ENCODE data around the gene ST6GALNAC1. TPM values are rescaled to one million over a fixed set of nuclear protein-coding genes. Genes with fewer than 3 reads are reported as not detected.

Gene ST6GALNAC1
- total RNA-seq (1 to 10 TPM in 2 of 4 donors, under 1 TPM in 2; 0.42 to 3.6 (median 0.88) TPM), polyA plus RNA-seq (under 1 TPM; 0.38 to 0.58 (median 0.53) TPM)
- long read RNA-seq, donor 1, partial matches to known transcripts = 0 of 1 reads
- long read RNA-seq, donor 1, other reads (novel, unspliced or antisense) = 1 of 1 reads
- long read RNA-seq, donor 2 = 0 reads

- intact Hi-C loops (cut with DNase I) = no loop called here
- Histone ChIP-seq H3K27ac (no peak within 1 kb of the TSS), H3K27me3 (ENCODE audit: insufficient read depth in 3 of 3, low read length in 2 of 3) (peaks cover 0 to 2% (median 0%) of the 10 kb centered on the region in 3 donors), H3K4me1 (no peaks in the 10 kb centered on the region), H3K36me3 (ENCODE audit: insufficient read depth in 1 of 2, low read depth in 1 of 2) (no peaks in the 10 kb centered on the region), H3K4me3 (no peak within 1 kb of the TSS), H3K9me3 (no peaks in the 10 kb centered on the region)
- 68 to 80% (median 76%) methylated on average over 7 of the region's 7 CpGs for WGBS, 3 donors
- ATAC-seq (no peak), DNase-seq (no peak)
- TF ChIP-seq, protein P1, sequence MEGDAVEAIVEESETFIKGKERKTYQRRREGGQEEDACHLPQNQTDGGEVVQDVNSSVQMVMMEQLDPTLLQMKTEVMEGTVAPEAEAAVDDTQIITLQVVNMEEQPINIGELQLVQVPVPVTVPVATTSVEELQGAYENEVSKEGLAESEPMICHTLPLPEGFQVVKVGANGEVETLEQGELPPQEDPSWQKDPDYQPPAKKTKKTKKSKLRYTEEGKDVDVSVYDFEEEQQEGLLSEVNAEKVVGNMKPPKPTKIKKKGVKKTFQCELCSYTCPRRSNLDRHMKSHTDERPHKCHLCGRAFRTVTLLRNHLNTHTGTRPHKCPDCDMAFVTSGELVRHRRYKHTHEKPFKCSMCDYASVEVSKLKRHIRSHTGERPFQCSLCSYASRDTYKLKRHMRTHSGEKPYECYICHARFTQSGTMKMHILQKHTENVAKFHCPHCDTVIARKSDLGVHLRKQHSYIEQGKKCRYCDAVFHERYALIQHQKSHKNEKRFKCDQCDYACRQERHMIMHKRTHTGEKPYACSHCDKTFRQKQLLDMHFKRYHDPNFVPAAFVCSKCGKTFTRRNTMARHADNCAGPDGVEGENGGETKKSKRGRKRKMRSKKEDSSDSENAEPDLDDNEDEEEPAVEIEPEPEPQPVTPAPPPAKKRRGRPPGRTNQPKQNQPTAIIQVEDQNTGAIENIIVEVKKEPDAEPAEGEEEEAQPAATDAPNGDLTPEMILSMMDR (IDR thresholded peaks at IDR 0.05) = no peak
Observed at GRCh38 chr17:76643553-76644148, at the start of gene ST6GALNAC1. TSS of gene ST6GALNAC1 (minus strand) at chr17:76643757. CDS start at chr17:76643638, 119 bp downstream.

DNA sequence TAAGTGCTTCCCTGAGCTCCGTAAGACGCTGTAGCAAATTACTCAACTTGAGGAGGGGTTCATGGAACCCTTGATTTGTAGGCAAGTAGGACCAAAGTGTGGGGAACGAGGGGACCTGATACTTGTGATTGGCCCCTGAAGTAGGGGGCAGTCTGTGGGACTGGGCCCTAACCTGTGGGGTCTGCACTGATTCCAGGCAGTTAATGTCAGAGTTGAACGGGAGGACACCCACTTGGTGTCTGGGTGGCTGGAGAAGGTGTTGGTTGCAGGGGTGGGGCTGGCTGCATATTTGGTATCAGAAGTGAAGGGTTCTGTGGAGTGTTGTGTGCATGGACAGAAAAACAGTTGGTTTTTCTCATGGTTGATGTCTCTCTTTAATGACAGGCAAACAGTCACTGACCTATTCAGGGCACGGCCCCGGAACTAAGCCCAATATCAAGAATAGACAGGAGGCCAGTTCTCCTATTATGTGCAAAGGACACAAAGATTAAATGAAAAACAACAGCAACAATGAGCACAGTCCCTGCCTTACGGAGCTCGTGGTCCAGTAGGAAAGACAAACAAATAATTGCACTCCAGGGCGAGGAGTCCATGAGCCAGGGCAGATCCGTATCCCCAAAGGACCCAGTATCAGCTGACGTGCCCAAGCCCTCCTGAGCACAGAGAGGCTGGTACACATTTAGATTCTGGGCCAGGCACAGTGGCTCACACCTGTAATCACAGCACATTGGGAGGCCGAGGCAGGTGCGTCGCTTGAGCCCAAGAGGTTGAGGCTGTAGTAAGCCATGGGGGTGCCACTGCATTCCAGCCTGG lies 48.0 kb upstream of the ST6GALNAC1 start:
- intact Hi-C loops (cut with DNase I) = no loop called here
- Histone ChIP-seq H3K4me3 (no peak overlapping the region), H3K27ac (peak overlapping the region; percentile 10), H3K36me3 (ENCODE audit: insufficient read depth in 1 of 2, low read depth in 1 of 2) (no peaks in the 10 kb centered on the region), H3K9me3 (no peaks in the 10 kb centered on the region), H3K27me3 (ENCODE audit: insufficient read depth in 3 of 3, low read length in 2 of 3) (no peaks in the 10 kb centered on the region), H3K4me1 (peaks cover 43% of the 10 kb centered on the region)
- 69 to 90% (median 77%) methylated on average over 14 of the region's 14 CpGs for WGBS, 3 donors
- ATAC-seq (no peak), DNase-seq (no peak)
- TF ChIP-seq, protein P1 (IDR thresholded peaks at IDR 0.05) = no peak

DNA sequence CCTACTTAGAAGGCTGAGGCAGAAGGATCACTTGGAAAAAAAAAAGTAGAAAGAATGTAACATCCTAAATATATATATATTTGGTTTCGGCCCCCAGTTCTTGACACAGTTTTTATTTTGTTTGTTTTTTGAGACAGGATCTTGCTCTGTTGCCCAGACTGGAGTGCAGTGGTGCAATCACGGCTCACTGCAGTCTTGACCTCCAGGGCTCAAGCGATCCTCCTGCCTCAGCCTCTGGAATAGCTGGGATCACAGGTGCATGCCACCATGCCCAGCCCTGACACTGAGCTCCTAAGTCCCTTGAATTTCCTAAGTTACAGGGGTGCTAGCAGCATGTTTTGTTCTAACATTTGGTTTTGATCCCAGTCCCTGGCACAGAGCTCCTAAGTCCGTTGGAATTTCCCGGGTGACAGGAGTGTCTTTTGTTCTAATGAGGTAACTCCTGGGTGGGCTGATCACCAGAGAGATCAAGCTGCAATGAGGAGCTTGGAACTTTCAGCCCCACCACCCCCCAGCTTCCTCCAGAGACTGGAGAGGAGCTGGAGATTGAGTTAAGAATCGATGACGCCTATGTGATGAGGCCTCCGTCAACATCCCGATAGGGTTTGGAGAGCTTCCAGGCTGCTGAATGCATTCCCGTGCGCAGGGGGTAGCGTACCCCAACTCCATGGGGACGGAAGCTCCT lies 47.2 kb upstream of the ST6GALNAC1 start:
- intact Hi-C loops (cut with DNase I) = no loop called here

DNA sequence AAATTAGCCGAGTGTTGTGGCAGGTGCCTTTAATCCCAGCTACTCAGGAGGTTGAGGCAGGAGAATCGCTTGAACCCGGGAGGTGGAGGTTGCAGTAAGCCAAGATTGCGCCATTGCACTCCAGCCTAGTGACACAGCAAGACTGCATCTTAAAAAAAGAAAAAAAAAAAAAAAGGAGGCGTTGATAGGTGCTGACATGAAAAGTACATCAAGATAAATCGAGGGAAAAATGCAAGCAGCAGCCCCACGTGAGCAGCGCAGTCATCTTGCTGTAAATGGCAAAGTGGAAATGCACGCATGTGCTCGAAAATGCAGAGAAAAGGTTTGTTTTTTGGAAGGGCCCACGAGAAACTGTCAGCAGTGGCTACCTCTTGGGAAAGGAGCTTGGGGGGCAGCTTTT lies 46.3 kb upstream of the ST6GALNAC1 start:
- ATAC-seq (no peak), DNase-seq (no peak)
- intact Hi-C loops (cut with DNase I) = loop anchor here in 1 of 2 donors (5.0 kb wide), 1 partner anchor 173 kb away; no protein-coding TSS in a partner anchor
- 82 to 93% (median 86%) methylated on average over 11 of the region's 11 CpGs for WGBS, 3 donors
- H3K4me1 ChIP-seq = peaks cover 33% of the 10 kb centered on the region
- no peaks in the 10 kb centered on the region for H3K9me3 ChIP-seq
- H3K4me3 ChIP-seq = no peak overlapping the region
- TF ChIP-seq, protein P1 (IDR thresholded peaks at IDR 0.05) = no peak
- H3K27ac ChIP-seq = peak overlapping the region; percentile 62
- peaks cover 0 to 2% of the 10 kb centered on the region in 2 donors for H3K36me3 ChIP-seq (ENCODE audit: insufficient read depth in 1 of 2, low read depth in 1 of 2)
- H3K27me3 ChIP-seq (ENCODE audit: insufficient read depth in 3 of 3, low read length in 2 of 3) = no peaks in the 10 kb centered on the region

More for the DNA sequence above, 47.2 kb upstream of the ST6GALNAC1 start:
- TF ChIP-seq, protein P1 (IDR thresholded peaks at IDR 0.05) = no peak
- Histone ChIP-seq H3K4me1 (peaks cover 37% of the 10 kb centered on the region), H3K27ac (peak overlapping the region; percentile 10), H3K27me3 (ENCODE audit: insufficient read depth in 3 of 3, low read length in 2 of 3) (no peaks in the 10 kb centered on the region), H3K4me3 (no peak overlapping the region), H3K9me3 (no peaks in the 10 kb centered on the region), H3K36me3 (ENCODE audit: insufficient read depth in 1 of 2, low read depth in 1 of 2) (no peaks in the 10 kb centered on the region)
- 71 to 76% (median 74%) methylated on average over 13 of the region's 13 CpGs for WGBS, 3 donors
- ATAC-seq = no peak
- DNase-seq = no peak

All from psoas muscle (tissue), 8 donors.